Erythroblast (primary cell): ENCODE data around the gene OCRL.
"Not testable (repeated sequence)": the region's sequence is repeated elsewhere in the genome, so short reads cannot be mapped to it uniquely, and the experiment has no call there.

ENCODE experiments used
- DNase-seq, 2 experiments: peaks; one replicate each; lab custom pipeline; 2025; lab: John Stamatoyannopoulos, UW
- GATA1 ChIP-seq: IDR thresholded peaks from 2 replicates; pipeline ENCODE4 v1.6.1; 2011; ENCODE audit warnings: low read depth, mild to moderate bottlenecking, control low read depth, low read length, moderate library complexity
- POLR2A ChIP-seq: IDR thresholded peaks from 2 replicates; pipeline ENCODE4 v1.6.1; 2011; ENCODE audit warnings: mild to moderate bottlenecking, low read length

OCRL gene

GRCh38 chrX:129556806-129557315 lies 16.8 kb downstream of the OCRL start:
- no peak for TF ChIP-seq GATA1
- no peak for TF ChIP-seq POLR2A

DNA sequence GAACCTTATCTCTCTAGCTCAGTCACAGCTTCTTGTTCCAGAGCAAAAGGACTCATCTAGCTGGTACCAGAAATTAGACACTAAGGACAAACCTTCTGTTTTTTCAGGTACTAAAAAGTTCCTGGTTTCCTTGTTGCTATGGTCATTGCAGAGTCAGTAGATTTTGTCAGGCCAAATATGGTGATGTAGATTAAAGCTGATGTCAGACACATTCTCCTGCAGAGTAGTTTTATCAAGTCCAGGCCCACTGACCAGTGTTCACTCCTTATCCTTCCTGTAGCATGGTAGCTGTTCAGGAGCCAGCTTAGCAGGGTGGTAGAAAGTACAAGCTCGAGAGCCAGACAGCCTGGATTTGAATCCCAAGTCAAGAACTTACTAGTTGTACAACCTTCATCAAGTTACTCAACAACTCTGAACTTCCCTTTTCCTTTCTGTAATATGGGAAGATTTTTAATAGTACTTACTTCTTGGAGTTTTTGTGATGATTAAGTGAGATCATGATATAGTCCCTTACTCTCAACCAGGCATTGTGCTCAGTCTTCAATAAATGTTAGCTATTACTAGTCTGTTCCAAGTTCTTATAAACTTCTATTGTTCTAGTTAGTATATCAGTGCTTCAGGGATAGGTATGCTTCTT lies 17.9 kb downstream of the OCRL start:
- DNase-seq, result peak; percentile 37 to 72
- no peak for TF ChIP-seq POLR2A
- TF ChIP-seq GATA1, result no peak

More at GRCh38 chrX:129556806-129557315, 16.8 kb downstream of the OCRL start:
- DNase-seq, result no peak

DNA sequence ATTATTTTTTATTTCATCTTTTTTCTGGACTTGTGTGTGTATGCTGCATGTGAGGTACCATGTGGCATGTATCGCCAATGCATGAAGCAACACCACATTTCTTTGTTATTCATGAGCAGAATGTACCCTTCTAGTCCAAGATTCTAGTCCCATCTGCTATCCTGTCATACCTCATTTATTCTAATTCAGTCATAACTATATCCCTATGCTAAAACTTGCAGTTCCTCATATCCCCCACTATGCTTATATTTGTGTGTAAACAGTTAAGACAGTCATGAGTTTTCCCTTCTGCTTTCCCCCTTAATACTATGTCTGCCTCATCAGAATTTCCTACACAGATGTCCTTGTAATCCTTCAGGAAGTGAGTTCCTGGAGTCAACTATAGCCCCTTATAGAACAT lies 19.7 kb downstream of the OCRL start:
- DNase-seq, result no peak
- TF ChIP-seq GATA1 (no peak), POLR2A (no peak)

DNA sequence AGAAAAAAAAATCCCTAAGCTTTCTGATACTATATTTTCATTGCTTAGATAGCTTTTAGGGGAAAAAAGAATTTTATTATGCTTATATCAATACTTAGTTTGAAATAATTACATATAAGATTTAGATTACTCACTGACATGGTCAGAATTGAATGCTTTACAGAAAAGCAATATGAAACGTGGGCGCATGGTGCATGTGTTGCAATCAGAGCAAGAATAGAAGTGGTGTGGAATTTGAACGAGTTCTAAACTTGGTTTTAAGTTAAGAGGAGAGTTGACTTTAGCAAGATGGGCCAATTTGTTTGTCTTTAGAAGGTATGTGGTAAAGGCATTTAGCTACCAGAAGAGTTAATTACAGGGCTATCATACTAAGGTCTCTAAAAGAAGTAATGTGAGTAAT lies 21.4 kb downstream of the OCRL start:
- no peak for TF ChIP-seq POLR2A
- TF ChIP-seq GATA1, result no peak
- DNase-seq, result no peak

DNA sequence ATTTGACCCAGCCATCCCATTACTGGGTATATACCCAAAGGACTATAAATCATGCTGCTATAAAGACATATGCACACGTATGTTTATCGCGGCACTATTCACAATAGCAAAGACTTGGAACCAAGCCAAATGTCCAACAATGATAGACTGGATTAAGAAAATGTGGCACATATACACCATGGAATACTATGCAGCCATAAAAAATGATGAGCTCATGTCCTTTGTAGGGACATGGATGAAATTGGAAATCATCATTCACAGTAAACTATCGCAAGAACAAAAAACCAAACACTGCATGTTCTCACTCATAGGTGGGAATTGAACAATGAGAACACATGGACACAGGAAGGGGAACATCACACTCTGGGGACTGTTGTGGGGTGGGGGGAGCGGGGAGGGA lies 24.3 kb downstream of the OCRL start:
- DNase-seq, result not testable (repeated sequence)

GRCh38 chrX:129565046-129565650 lies 25.1 kb downstream of the OCRL start:
- DNase-seq, result no peak
- TF ChIP-seq GATA1, result no peak
- TF ChIP-seq POLR2A, result no peak

DNA sequence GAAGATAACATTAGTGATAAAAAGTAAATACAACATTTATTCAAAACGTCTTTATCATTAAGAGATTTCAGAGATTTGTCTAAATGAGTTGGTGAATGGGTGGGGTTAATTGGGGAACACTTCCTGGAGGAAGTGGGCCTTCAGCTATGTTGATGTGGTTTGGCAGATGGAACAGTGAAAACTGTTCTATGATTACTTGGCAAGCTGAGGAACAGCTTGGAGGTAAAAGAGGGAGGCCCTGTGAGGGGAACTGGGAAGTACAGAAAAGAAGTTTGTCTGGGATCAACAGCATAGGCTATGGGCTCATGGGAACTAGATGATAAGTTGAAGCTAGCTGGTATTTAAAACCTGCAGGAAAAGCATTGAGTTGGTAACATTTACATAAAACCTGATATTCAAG lies 26.0 kb downstream of the OCRL start:
- no peak for DNase-seq

GRCh38 chrX:129568349-129568748 lies 28.3 kb downstream of the OCRL start:
- no peak for TF ChIP-seq GATA1
- TF ChIP-seq POLR2A, result no peak
- DNase-seq, result no peak

More for the DNA sequence above, 26.0 kb downstream of the OCRL start:
- TF ChIP-seq POLR2A (no peak), GATA1 (no peak)

- DNase-seq, result no peak
- TF ChIP-seq GATA1 (no peak), POLR2A (no peak)
Measured at GRCh38 chrX:129572422-129572821, 32.4 kb downstream of the OCRL start.

DNA sequence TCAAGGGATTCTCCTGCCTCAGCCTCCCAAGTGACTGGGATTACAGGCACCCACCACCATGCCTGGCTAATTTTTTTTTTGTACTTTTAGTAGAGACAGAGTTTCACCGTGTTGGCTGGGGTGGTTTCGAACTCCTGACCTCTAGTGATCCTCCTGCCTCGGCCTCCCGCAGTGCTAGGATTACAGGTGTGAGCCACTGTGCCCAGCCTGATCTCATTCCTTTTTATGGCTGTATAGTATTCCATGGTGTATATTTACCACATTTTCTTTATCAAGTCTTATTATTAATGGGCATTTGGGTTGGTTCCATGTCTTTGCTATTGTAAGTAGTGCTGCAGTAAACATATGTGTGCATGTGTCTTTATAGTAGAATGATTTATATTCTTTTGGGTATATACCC lies 33.6 kb downstream of the OCRL start:
- not testable (repeated sequence) for DNase-seq

DNA sequence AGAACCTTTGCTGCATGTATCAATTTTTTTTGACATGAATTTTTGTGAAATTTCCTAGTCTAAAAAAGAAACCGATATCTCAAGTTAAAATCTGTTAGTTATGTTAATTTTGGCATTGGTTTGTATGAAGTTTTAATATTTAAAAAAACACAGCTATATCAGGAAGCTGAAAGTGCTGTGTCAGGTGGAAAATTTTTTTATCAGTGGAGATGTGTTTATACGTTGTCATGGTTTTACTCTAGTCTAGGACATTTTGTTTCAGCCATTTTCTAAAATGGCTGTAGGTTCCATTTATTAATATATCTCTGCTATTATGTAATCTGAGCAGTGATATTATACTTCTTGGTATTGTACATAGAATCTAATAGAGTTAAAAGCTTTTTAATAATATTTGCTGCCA lies 34.2 kb downstream of the OCRL start:
- DNase-seq, result peak; percentile 23 to 35
- no peak for TF ChIP-seq POLR2A
- TF ChIP-seq GATA1, result no peak

DNA sequence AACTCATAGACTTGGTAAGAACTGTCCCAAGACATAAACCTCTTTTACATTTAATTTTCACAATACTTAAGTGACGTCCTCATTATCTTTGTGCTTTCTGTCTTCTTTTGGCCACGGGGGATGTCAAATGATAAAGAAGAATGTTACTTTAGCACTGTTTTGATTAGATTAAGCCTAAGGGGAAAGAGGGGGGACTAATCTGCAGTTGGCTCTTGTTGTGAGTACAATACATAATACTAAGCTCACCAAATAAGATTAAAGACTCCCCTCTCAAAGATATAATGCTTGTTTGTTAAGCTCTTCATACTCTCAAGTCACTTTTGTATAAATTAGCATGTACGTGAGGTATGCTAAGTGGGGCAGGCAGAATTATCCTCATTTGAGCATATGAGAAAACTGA lies 36.5 kb downstream of the OCRL start:
- TF ChIP-seq POLR2A, result no peak
- peak in 1 of 2 experiments; percentile 36 for DNase-seq

GRCh38 chrX:129577473-129577872 lies 37.4 kb downstream of the OCRL start:
- peak; percentile 19 to 54 for DNase-seq
- TF ChIP-seq GATA1, result no peak
- no peak for TF ChIP-seq POLR2A

DNA sequence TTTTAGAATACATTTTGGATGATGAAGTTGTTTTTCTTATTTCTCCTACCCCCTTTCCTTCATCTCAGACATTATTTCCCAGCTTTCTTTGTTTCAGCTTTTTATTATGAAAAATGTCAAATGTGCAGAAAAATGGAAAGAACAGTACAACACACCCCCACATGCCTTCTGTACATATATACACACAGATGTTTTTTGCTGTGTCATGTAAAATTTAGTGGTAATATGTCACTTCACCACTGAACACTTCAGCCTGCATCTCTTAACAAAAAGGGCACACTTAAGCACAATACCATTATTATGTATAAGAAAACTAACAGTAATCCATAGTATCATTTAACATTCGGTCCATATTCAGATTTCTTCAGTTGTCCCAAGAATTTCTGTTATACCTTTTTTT lies 37.8 kb downstream of the OCRL start:
- TF ChIP-seq POLR2A (no peak), GATA1 (no peak)
- peak; percentile 4 to 14 for DNase-seq

DNA sequence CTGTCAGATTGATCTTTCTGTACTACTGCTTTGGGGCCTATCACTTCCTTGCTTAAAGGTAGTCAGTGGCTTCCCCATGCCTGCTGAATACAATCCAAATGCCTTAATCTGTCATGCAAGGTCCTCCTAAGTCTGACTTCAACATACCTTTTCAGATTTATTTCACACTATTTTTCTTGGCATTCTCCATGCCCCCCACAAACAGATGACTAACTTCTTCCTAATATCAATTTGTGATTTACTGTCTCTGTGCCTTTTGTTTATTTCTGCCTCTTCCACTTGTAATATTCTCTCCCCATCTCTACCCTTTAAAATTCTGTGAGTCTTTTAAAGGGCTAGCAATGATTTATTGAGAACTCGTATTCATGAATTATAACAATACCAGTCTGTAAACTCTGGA lies 41.8 kb downstream of the OCRL start:
- TF ChIP-seq GATA1 (no peak), POLR2A (no peak)
- DNase-seq, result no peak

- no peak for TF ChIP-seq POLR2A
- no peak for TF ChIP-seq GATA1
- DNase-seq, result no peak
Measured at GRCh38 chrX:129585167-129585566, 45.1 kb downstream of the OCRL start.

DNA sequence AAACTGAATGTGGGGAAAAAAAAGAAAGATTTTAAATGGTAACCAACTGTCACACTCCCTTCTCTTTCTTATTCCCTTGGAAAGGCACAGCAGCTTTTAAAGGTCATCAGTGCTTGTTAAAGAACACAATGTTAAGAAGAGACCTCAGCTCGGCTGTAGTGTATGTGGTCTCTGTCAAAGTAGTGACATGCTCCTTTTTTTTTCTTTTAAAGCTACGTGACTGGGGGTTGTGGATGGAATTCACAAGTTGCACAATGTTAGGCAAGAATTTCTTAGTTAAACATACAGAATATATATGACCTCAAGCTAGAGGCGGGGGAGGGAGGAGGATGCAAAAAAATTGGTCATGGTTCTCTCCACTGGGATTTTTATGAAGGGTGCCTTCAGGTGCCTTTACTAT lies 45.6 kb downstream of the OCRL start:
- TF ChIP-seq GATA1, result no peak
- TF ChIP-seq POLR2A, result no peak
- no peak for DNase-seq
